HG02588 (cell line): ENCODE results near the gene KCNK6.
"Not testable (repeated sequence)": the region's sequence is repeated elsewhere in the genome, so short reads cannot be mapped to it uniquely, and the experiment has no call there.

Experiments
- ATAC-seq: cut with Tn5 transposase; IDR thresholded peaks from one replicate; pipeline ENCODE4 v1.9.1; 2021; ENCODE audit warnings: mild to moderate bottlenecking, moderate library complexity; ENCODE audit not compliant: unreplicated experiment

The KCNK6 gene

GRCh38 chr19:38321646-38322196 is 2.1 kb downstream of the KCNK6 start:
- no peak for ATAC-seq

- no peak for ATAC-seq
Observed at GRCh38 chr19:38323291-38323690, 3.6 kb downstream of the KCNK6 start.

GRCh38 chr19:38324431-38324830 is 4.8 kb downstream of the KCNK6 start:
- no peak for ATAC-seq

GRCh38 chr19:38326591-38326990 is 6.9 kb downstream of the KCNK6 start:
- no peak for ATAC-seq

GRCh38 chr19:38329651-38330050 is 10.0 kb downstream of the KCNK6 start:
- no peak for ATAC-seq

- no peak for ATAC-seq
Observed at GRCh38 chr19:38331728-38332127, 12.1 kb downstream of the KCNK6 start.

- no peak for ATAC-seq
Observed at GRCh38 chr19:38333245-38333644, 13.6 kb downstream of the KCNK6 start.

GRCh38 chr19:38335949-38336637 is 16.4 kb downstream of the KCNK6 start:
- peak; percentile 60 for ATAC-seq

GRCh38 chr19:38336638-38337359 is 17.2 kb downstream of the KCNK6 start:
- peak; percentile 45 for ATAC-seq

GRCh38 chr19:38337360-38337653 is 17.7 kb downstream of the KCNK6 start:
- ATAC-seq: no peak

GRCh38 chr19:38339011-38339410 is 19.4 kb downstream of the KCNK6 start:
- not testable (repeated sequence) for ATAC-seq

- ATAC-seq: no peak
Observed at GRCh38 chr19:38340927-38341326, 21.3 kb downstream of the KCNK6 start.

GRCh38 chr19:38346837-38347236 is 27.2 kb downstream of the KCNK6 start:
- no peak for ATAC-seq

GRCh38 chr19:38350883-38351282 is 31.2 kb downstream of the KCNK6 start:
- ATAC-seq: no peak

GRCh38 chr19:38351865-38352395 is 32.3 kb downstream of the KCNK6 start:
- no peak for ATAC-seq

- ATAC-seq: no peak
Observed at GRCh38 chr19:38352611-38353010, 33.0 kb downstream of the KCNK6 start.

- no peak for ATAC-seq
Observed at GRCh38 chr19:38355728-38356725, 36.4 kb downstream of the KCNK6 start.

GRCh38 chr19:38358071-38358470 is 38.4 kb downstream of the KCNK6 start:
- ATAC-seq: no peak

GRCh38 chr19:38359242-38360021 is 39.8 kb downstream of the KCNK6 start:
- no peak for ATAC-seq

- ATAC-seq: no peak
Observed at GRCh38 chr19:38360351-38360750, 40.7 kb downstream of the KCNK6 start.
